Hindlimb muscle (tissue), 1 donor: Measurements from ENCODE around the gene SPATA12. TPM values are rescaled to one million over a fixed set of nuclear protein-coding genes. Genes with fewer than 3 reads are reported as not detected.

ENCODE experiments used
- DNase-seq: peaks from one replicate; pipeline ENCODE4 v3.0.0-alpha.2; 2013
- polyA plus RNA-seq: library from polyadenylated mRNA; unstranded; fragments of 120-200 nt; gene quantifications from one replicate; pipeline ENCODE4 v1.2.1, GENCODE V29; 2013; ENCODE audit not compliant: insufficient read length

Gene SPATA12
- polyA plus RNA-seq, 1 donor, result 0.08 TPM

- DNase-seq, result no peak
Observed at GRCh38 chr3:57085211-57085610, 24.7 kb downstream of the SPATA12 start.

- no peak for DNase-seq
Observed at GRCh38 chr3:57086201-57086600, 25.7 kb downstream of the SPATA12 start.

- DNase-seq, result no peak
Observed at GRCh38 chr3:57087361-57088092, 27.1 kb downstream of the SPATA12 start.

- DNase-seq, result no peak
Observed at GRCh38 chr3:57088503-57088902, 28.0 kb downstream of the SPATA12 start.

- no peak for DNase-seq
Observed at GRCh38 chr3:57089043-57089442, 28.6 kb downstream of the SPATA12 start.

- no peak for DNase-seq
Observed at GRCh38 chr3:57091521-57092273, 31.2 kb downstream of the SPATA12 start.

- no peak for DNase-seq
Observed at GRCh38 chr3:57093489-57093888, 33.0 kb downstream of the SPATA12 start.

- DNase-seq, result peak; percentile 66
Observed at GRCh38 chr3:57093971-57094535, 33.6 kb downstream of the SPATA12 start.

- DNase-seq, result peak; percentile 82
Observed at GRCh38 chr3:57094575-57094974, 34.1 kb downstream of the SPATA12 start.

GRCh38 chr3:57095363-57095762, 34.9 kb downstream of the SPATA12 start:
- no peak for DNase-seq

GRCh38 chr3:57097536-57097935, 37.1 kb downstream of the SPATA12 start:
- no peak for DNase-seq

GRCh38 chr3:57098418-57099310, 38.2 kb downstream of the SPATA12 start:
- no peak for DNase-seq

GRCh38 chr3:57100046-57100695, 39.7 kb downstream of the SPATA12 start:
- peak; percentile 79 for DNase-seq

GRCh38 chr3:57105585-57105984, 45.1 kb downstream of the SPATA12 start:
- no peak for DNase-seq

- DNase-seq, result no peak
Observed at GRCh38 chr3:57108684-57109083, 48.2 kb downstream of the SPATA12 start.

- DNase-seq, result no peak
Observed at GRCh38 chr3:57109437-57110199, 49.2 kb downstream of the SPATA12 start.

GRCh38 chr3:57110214-57110613, 49.8 kb downstream of the SPATA12 start:
- no peak for DNase-seq

GRCh38 chr3:57110798-57111197, 50.3 kb downstream of the SPATA12 start:
- DNase-seq, result peak; percentile 45

GRCh38 chr3:57112206-57112605, 51.7 kb downstream of the SPATA12 start:
- no peak for DNase-seq

- no peak for DNase-seq
Observed at GRCh38 chr3:57116501-57116900, 56.0 kb downstream of the SPATA12 start.

GRCh38 chr3:57118254-57118653, 57.8 kb downstream of the SPATA12 start:
- DNase-seq, result no peak
